ENCODE measurements around the gene ADAMTSL5. TPM values are rescaled to one million over a fixed set of nuclear protein-coding genes. Genes with fewer than 3 reads are reported as not detected.

Gene ADAMTSL5
- total RNA-seq, 2 experiments from 2014 or later, result 0.34 TPM; not detected in 1

- H2AFZ ChIP-seq (ENCODE audit: low read length), result no peak overlapping the region
- no peaks in the 10 kb centered on the region for H3K9me3 ChIP-seq (ENCODE audit: low read length)
- intact Hi-C loops (cut with micrococcal nuclease; ENCODE audit: unreplicated experiment), result loop anchor here (1.0 kb wide), 1 partner anchor 24 kb away; the partner anchor contains the start of gene C19orf25
- H3K27ac ChIP-seq (ENCODE audit: low read depth, low read length, poor library complexity, severe bottlenecking), result peak overlapping the region; percentile 59
- H3K4me3 ChIP-seq (ENCODE audit: low read depth, low read length, poor library complexity, severe bottlenecking), result peak overlapping the region; percentile 52
- ChIA-PET POLR2A (no interaction called here), CTCF (ENCODE audit: unreplicated experiment) (no interaction called here)
- H3K79me2 ChIP-seq (ENCODE audit: insufficient read depth, low read depth, low read length), result no peaks in the 10 kb centered on the region
- H3K9me2 ChIP-seq (ENCODE audit: insufficient read depth, low read length), result no peaks in the 10 kb centered on the region
- peaks cover 26% of the 10 kb centered on the region for H3K4me1 ChIP-seq (ENCODE audit: insufficient read depth, low read length, poor library complexity, severe bottlenecking)
- H4K20me1 ChIP-seq (ENCODE audit: insufficient read depth, low read length), result no peaks in the 10 kb centered on the region
- H3K36me3 ChIP-seq (ENCODE audit: insufficient read depth, low read length), result no peaks in the 10 kb centered on the region
- DNase-seq (ENCODE audit: low spot score), result peak; percentile 95
- TF ChIP-seq CTCF (conservative IDR thresholded peaks at IDR 0.05; ENCODE audit: low read length) (no peak), EZH2phosphoT487 (IDR thresholded peaks at IDR 0.05; ENCODE audit: borderline replicate concordance, low read depth, low read length) (no peak)
- no TSS peak for BruUV-seq (replicated peaks)
- peak overlapping the region; percentile 85 for H3K4me2 ChIP-seq (ENCODE audit: low read length)
These were observed 57.3 kb downstream of the ADAMTSL5 start for GRCh38 chr19:1455336-1456120.

Other genes starting within 250 kb of the ADAMTSL5 start
- gene CIRBP, start 243.7 kb downstream of the ADAMTSL5 start, total RNA-seq (2014; rRNA removed; shearing (Covaris generic)), result 278 and 287 TPM in 2 replicates
- 309 and 321 TPM in 2 replicates for gene CIRBP, start 243.7 kb downstream of the ADAMTSL5 start, total RNA-seq (2022)
- 52.6 and 53.2 TPM in 2 replicates for gene FAM174C, start 237.5 kb downstream of the ADAMTSL5 start, total RNA-seq (2014; rRNA removed; shearing (Covaris generic))
- gene FAM174C, start 237.5 kb downstream of the ADAMTSL5 start, total RNA-seq (2022), result 79.8 and 81.5 TPM in 2 replicates
- gene EFNA2, start 227.1 kb downstream of the ADAMTSL5 start, total RNA-seq (2014; rRNA removed; shearing (Covaris generic)), result not detected in 2 replicates
- gene EFNA2, start 227.1 kb downstream of the ADAMTSL5 start, total RNA-seq (2022), result not detected in 2 replicates
- gene NDUFS7, start 129.1 kb downstream of the ADAMTSL5 start, total RNA-seq (2014; rRNA removed; shearing (Covaris generic)), result 125 and 132 TPM in 2 replicates
- gene NDUFS7, start 129.1 kb downstream of the ADAMTSL5 start, total RNA-seq (2022), result 147 and 148 TPM in 2 replicates
- gene GAMT, start 111.5 kb downstream of the ADAMTSL5 start, total RNA-seq (2014; rRNA removed; shearing (Covaris generic)), result 9.7 and 14.4 TPM in 2 replicates
- 17.6 and 27.5 TPM in 2 replicates for gene GAMT, start 111.5 kb downstream of the ADAMTSL5 start, total RNA-seq (2022)
- 170 and 210 TPM in 2 replicates for gene DAZAP1, start 105.4 kb downstream of the ADAMTSL5 start, total RNA-seq (2014; rRNA removed; shearing (Covaris generic))
- 373 and 383 TPM in 2 replicates for gene DAZAP1, start 105.4 kb downstream of the ADAMTSL5 start, total RNA-seq (2022)
- 2,068 and 2,241 TPM in 2 replicates for gene RPS15, start 74.6 kb downstream of the ADAMTSL5 start, total RNA-seq (2014; rRNA removed; shearing (Covaris generic))
- 1,654 and 1,860 TPM in 2 replicates for gene RPS15, start 74.6 kb downstream of the ADAMTSL5 start, total RNA-seq (2022)
- 0.23 and 0.57 TPM in 2 replicates for gene APC2, start 62.9 kb downstream of the ADAMTSL5 start, total RNA-seq (2014; rRNA removed; shearing (Covaris generic))
- gene APC2, start 62.9 kb downstream of the ADAMTSL5 start, total RNA-seq (2022), result 2.4 and 5.5 TPM in 2 replicates
- 27.1 and 45.6 TPM in 2 replicates for gene C19orf25, start 33.8 kb downstream of the ADAMTSL5 start, total RNA-seq (2014; rRNA removed; shearing (Covaris generic))
- gene C19orf25, start 33.8 kb downstream of the ADAMTSL5 start, total RNA-seq (2022), result 54.6 and 58.6 TPM in 2 replicates
- 1.9 and 8.3 TPM in 2 replicates for gene PCSK4, start 22.7 kb downstream of the ADAMTSL5 start, total RNA-seq (2014; rRNA removed; shearing (Covaris generic))
- 13.0 and 15.7 TPM in 2 replicates for gene PCSK4, start 22.7 kb downstream of the ADAMTSL5 start, total RNA-seq (2022)
- gene REEP6, start 21.8 kb downstream of the ADAMTSL5 start, total RNA-seq (2014; rRNA removed; shearing (Covaris generic)), result 0.46 and 1.3 TPM in 2 replicates
- gene REEP6, start 21.8 kb downstream of the ADAMTSL5 start, total RNA-seq (2022), result 3.1 and 3.6 TPM in 2 replicates
- gene PLK5, start 11.1 kb upstream of the ADAMTSL5 start, total RNA-seq (2014; rRNA removed; shearing (Covaris generic)), result 0.31 TPM in 1 of 2 replicates, not detected in the other
- 0.17 and 0.26 TPM in 2 replicates for gene PLK5, start 11.1 kb upstream of the ADAMTSL5 start, total RNA-seq (2022)
- gene MEX3D, start 55.3 kb upstream of the ADAMTSL5 start, total RNA-seq (2014; rRNA removed; shearing (Covaris generic)), result 11.7 and 13.6 TPM in 2 replicates
- gene MEX3D, start 55.3 kb upstream of the ADAMTSL5 start, total RNA-seq (2022), result 9.4 and 11.9 TPM in 2 replicates
- 147 and 172 TPM in 2 replicates for gene MBD3, start 79.8 kb upstream of the ADAMTSL5 start, total RNA-seq (2014; rRNA removed; shearing (Covaris generic))
- gene MBD3, start 79.8 kb upstream of the ADAMTSL5 start, total RNA-seq (2022), result 168 TPM in 2 replicates
- 85.3 and 86.2 TPM in 2 replicates for gene UQCR11, start 92.4 kb upstream of the ADAMTSL5 start, total RNA-seq (2014; rRNA removed; shearing (Covaris generic))
- gene UQCR11, start 92.4 kb upstream of the ADAMTSL5 start, total RNA-seq (2022), result 143 and 187 TPM in 2 replicates
- gene TCF3, start 139.6 kb upstream of the ADAMTSL5 start, total RNA-seq (2014; rRNA removed; shearing (Covaris generic)), result 413 and 518 TPM in 2 replicates
- 811 and 878 TPM in 2 replicates for gene TCF3, start 139.6 kb upstream of the ADAMTSL5 start, total RNA-seq (2022)
- not detected in 2 replicates for gene ONECUT3, start 240.5 kb upstream of the ADAMTSL5 start, total RNA-seq (2014; rRNA removed; shearing (Covaris generic))
- not detected in 2 replicates for gene ONECUT3, start 240.5 kb upstream of the ADAMTSL5 start, total RNA-seq (2022)